Right lobe of liver (tissue), 6 donors: Measurements from ENCODE around the gene FGFR2. TPM values are rescaled to one million over a fixed set of nuclear protein-coding genes. Genes with fewer than 3 reads are reported as not detected.

ENCODE experiments used
- ATAC-seq, 4 donors: fragments of 200-7000 bp; cut with Tn5 transposase; one replicate each; pipeline ENCODE4 v1.9.1; 2020; ENCODE audit warnings: mild to moderate bottlenecking in 4 of 4, moderate library complexity in 4 of 4
- DNase-seq, 3 donors: peaks; one replicate each; pipeline ENCODE4 v3.0.0-alpha.2; 2020
- H3K27ac ChIP-seq, 3 donors: fragments of 200-600 bp; one replicate each; pipeline ENCODE4 v1.8.0; 2022
- H3K27me3 ChIP-seq, 2 donors: fragments of 200-600 bp; one replicate each; pipeline ENCODE4 v1.8.0; 2022
- H3K36me3 ChIP-seq, 4 donors: fragments of 200-600 bp; sonication (generic) in 1 of 4; one replicate each; pipeline versions ENCODE4 v1.5.1 to v1.8.0; 2017 to 2022; ENCODE audit warnings: control low read depth in 1 of 4
- H3K4me1 ChIP-seq, 4 donors: fragments of 200-600 bp; sonication (generic) in 1 of 4; one replicate each; pipeline versions ENCODE4 v1.5.1 to v1.8.0; 2017 to 2022; ENCODE audit warnings: control low read depth in 1 of 4
- H3K4me3 ChIP-seq, 3 donors: fragments of 200-600 bp; one replicate each; pipeline ENCODE4 v1.8.0; 2022
- H3K9me3 ChIP-seq, 4 donors: fragments of 200-600 bp; sonication (generic) in 1 of 4; one replicate each; pipeline versions ENCODE4 v1.5.1 to v1.8.0; 2017 to 2022; ENCODE audit warnings: control low read depth in 1 of 4
- POLR2A ChIP-seq: fragments of 450-650 bp; IDR thresholded peaks from one replicate; pipeline ENCODE4 v1.6.1; 2017; ENCODE audit warnings: antibody characterized with exemption, mild to moderate bottlenecking
- WGBS: methylation state at CpG from one replicate; pipeline ENCODE4 v1.1.6; 2018; ENCODE audit warnings: low coverage, low lambda C conversion rate; ENCODE audit not compliant: insufficient coverage; ENCODE audit errors: missing lambda C conversion rate; 5-methylcytosine and 5-hydroxymethylcytosine counted together
- intact Hi-C, 2 donors: fragments of 100-400 bp; cut with DNase I; formaldehyde crosslinking; loops; one replicate each; pipeline versions ENCODE4 v1.11.2 to v1.14.1; 2022
- total RNA-seq, 6 experiments: library from RNA; depleted of rRNA in 2 of 6; stranded (reverse); fragments of >200 nt in 2 of 6; fragmentation: NEBNext Ultra II Directional in 3 of 6; extraction: Animal tissue kit (Norgen Biotek cat#: 25700) in 3 of 6; gene quantifications; one replicate each; pipeline versions ENCODE4 v1.1.0 to v1.2.4, GENCODE V29; 2016 to 2023
- TF ChIP-seq, protein P1 (sequence below), 4 donors: fragments of 200-600 bp in 3 of 4; fragments of 450-650 bp in 1 of 4; IDR thresholded peaks; one replicate each; pipeline versions ENCODE4 v1.5.1 to v1.8.0; 2016 to 2022; ENCODE audit warnings: antibody characterized with exemption in 4 of 4, mild to moderate bottlenecking in 2 of 4
- donor health status: DM: no; HTN: yes; CAD: no.
- donor health status: DM: no; HTN: no; CAD: no.
- donor health status: DM: no; HTN: no; CAD: no.
- donor health status: DM: no; HTN: yes; CAD: no.
- donor health status: DM: no; HTN: yes; CAD: no.

FGFR2 gene
- total RNA-seq, 6 experiments from 2014 or later: 14.4 to 33.7 (median 23.0) TPM

DNA sequence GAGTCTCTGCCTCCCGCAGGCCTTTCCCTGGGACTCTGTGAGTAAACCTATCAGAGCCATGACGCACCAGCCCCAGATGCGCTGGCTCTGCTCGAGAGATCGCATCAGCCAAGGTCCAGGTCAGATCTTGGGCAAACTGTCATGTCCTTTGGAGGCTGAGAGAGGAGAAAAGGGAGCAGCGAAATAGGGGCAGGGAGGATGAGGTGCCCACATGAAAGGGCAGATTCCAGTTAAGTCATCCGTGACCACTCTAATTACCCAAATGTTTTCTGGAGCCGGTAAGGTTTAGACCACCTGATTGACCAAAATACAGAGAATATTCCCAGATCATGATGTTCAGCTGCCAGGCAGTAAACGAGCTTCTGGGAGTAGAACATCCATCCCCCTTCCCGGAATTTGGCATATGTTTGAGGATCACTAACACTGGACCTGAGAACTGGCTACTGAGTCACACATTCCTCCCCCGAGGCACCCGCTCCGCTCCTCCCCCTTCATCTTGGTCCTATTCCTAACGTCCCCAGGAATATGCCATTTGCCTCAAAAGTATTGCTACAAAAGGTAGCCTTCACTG lies 88.0 kb downstream of the FGFR2 start:
- H3K9me3 ChIP-seq: no peaks in the 10 kb centered on the region
- WGBS: 85% methylated on average over 9 of the region's 14 CpGs
- H3K27me3 ChIP-seq: no peaks in the 10 kb centered on the region
- intact Hi-C loops: no loop called here
- TF ChIP-seq POLR2A: no peak
- TF ChIP-seq, protein P1, sequence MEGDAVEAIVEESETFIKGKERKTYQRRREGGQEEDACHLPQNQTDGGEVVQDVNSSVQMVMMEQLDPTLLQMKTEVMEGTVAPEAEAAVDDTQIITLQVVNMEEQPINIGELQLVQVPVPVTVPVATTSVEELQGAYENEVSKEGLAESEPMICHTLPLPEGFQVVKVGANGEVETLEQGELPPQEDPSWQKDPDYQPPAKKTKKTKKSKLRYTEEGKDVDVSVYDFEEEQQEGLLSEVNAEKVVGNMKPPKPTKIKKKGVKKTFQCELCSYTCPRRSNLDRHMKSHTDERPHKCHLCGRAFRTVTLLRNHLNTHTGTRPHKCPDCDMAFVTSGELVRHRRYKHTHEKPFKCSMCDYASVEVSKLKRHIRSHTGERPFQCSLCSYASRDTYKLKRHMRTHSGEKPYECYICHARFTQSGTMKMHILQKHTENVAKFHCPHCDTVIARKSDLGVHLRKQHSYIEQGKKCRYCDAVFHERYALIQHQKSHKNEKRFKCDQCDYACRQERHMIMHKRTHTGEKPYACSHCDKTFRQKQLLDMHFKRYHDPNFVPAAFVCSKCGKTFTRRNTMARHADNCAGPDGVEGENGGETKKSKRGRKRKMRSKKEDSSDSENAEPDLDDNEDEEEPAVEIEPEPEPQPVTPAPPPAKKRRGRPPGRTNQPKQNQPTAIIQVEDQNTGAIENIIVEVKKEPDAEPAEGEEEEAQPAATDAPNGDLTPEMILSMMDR (IDR thresholded peaks at IDR 0.05): no peak
- H3K36me3 ChIP-seq: no peaks in the 10 kb centered on the region
- no peak for ATAC-seq
- H3K4me3 ChIP-seq: no peak overlapping the region
- DNase-seq: no peak
- no peaks in the 10 kb centered on the region for H3K4me1 ChIP-seq
- H3K27ac ChIP-seq: no peak overlapping the region

DNA sequence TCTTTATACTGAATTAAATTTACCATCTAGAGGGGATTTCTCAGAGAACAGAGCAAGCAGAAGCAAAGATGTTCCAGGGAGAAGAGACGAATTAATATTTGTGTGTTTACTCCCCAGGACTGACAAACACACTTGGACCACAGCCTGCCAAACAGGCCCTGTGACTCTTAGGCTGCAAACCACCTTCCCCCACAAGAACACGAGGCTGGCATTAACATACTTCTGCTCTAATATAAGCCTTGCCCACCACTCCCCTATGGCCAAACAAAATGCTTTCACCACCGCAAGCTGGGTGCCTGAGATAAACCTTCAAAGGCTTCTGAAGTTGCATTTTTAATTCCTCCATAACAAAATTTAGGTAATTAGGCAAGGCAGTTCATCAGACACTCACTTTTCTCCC lies 88.4 kb downstream of the FGFR2 start:
- Histone ChIP-seq H3K9me3 (no peaks in the 10 kb centered on the region), H3K27ac (no peak overlapping the region), H3K36me3 (no peaks in the 10 kb centered on the region), H3K4me3 (no peak overlapping the region), H3K4me1 (no peaks in the 10 kb centered on the region), H3K27me3 (no peaks in the 10 kb centered on the region)
- intact Hi-C loops: no loop called here
- TF ChIP-seq, protein P1 (IDR thresholded peaks at IDR 0.05): no peak
- no peak for TF ChIP-seq POLR2A
- no peak for ATAC-seq
- DNase-seq: no peak
- 100% methylated on average over 1 of the region's 3 CpGs for WGBS

DNA sequence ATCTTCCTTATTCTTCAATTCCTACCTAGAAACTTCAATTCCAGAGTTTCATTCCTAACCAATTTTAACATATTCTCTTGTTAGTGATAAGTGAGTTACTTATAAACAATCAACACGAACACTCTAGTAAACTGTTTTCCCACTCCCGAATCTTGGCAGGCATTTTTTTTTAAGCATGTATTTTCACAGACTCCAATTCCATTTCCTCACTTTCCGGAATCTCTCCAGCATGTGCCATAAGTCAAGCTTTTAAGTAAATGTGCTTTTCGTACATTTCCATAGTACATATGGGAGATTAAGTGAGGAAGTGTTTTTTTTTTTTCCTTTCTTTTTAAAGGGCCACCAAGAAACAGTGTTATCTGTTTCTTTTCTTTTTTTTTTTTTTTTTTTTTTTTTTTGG lies 89.1 kb downstream of the FGFR2 start:
- no peaks in the 10 kb centered on the region for H3K36me3 ChIP-seq
- no peak for DNase-seq
- ATAC-seq: no peak
- no peaks in the 10 kb centered on the region for H3K9me3 ChIP-seq
- 69% methylated on average over 4 of the region's 4 CpGs for WGBS
- no peaks in the 10 kb centered on the region for H3K4me1 ChIP-seq
- intact Hi-C loops: no loop called here
- TF ChIP-seq, protein P1 (IDR thresholded peaks at IDR 0.05): no peak
- TF ChIP-seq POLR2A: no peak
- H3K4me3 ChIP-seq: no peak overlapping the region
- no peak overlapping the region for H3K27ac ChIP-seq
- no peaks in the 10 kb centered on the region for H3K27me3 ChIP-seq

DNA sequence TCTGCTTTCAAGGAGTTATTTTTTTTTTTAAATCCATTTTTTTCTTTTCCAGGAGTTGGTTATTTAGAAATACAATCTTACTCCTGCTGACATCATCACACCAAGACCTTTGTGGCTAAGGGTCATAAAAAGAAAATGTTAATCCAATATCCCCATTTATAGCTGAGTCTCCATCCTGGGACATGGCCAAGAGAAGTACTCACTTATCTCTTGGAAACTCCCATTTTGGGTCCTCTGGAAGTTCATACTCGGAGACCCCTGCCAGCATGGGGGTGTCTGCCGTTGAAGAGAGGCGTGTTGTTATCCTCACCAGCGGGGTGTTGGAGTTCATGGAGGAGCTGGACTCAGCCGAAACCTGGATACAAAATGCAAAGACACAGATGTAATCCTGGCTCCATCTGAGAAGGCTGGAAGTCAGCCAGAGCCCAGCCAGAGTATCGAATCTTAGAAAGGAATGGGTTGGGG lies 94.6 kb downstream of the FGFR2 start:
- no peak for DNase-seq
- TF ChIP-seq, protein P1 (IDR thresholded peaks at IDR 0.05): no peak
- TF ChIP-seq POLR2A: no peak
- no peaks in the 10 kb centered on the region for H3K9me3 ChIP-seq
- 62% methylated on average over 5 of the region's 6 CpGs for WGBS
- no peak overlapping the region for H3K4me3 ChIP-seq
- no peaks in the 10 kb centered on the region for H3K27me3 ChIP-seq
- ATAC-seq: no peak
- H3K36me3 ChIP-seq: no peaks in the 10 kb centered on the region
- intact Hi-C loops: no loop called here
- no peaks in the 10 kb centered on the region for H3K4me1 ChIP-seq
- no peak overlapping the region for H3K27ac ChIP-seq

DNA sequence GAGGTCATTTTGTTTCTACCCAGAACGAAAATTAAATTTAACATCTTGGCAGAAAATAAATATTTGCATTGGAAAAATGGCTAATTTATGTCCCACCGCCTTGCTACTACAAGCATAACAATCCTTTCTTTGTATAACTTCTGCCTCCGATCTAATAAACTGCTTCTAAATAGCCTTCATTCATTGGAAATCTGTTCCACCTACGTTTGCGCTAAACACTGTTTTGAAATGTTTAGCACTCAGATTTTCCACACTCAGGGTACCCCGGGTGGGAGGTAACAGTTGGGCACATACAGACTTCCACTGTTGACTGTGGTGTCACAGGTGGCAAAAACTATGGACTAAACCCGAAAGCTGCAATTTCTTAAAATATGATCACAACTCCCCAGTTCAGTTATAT lies 96.4 kb downstream of the FGFR2 start:
- H3K36me3 ChIP-seq: no peaks in the 10 kb centered on the region
- 74% methylated on average over 7 of the region's 7 CpGs for WGBS
- ATAC-seq: no peak
- H3K4me1 ChIP-seq: no peaks in the 10 kb centered on the region
- no peaks in the 10 kb centered on the region for H3K9me3 ChIP-seq
- TF ChIP-seq, protein P1 (IDR thresholded peaks at IDR 0.05): no peak
- no peak for TF ChIP-seq POLR2A
- no peak overlapping the region for H3K27ac ChIP-seq
- H3K27me3 ChIP-seq: no peaks in the 10 kb centered on the region
- intact Hi-C loops: no loop called here
- H3K4me3 ChIP-seq: no peak overlapping the region
- no peak for DNase-seq
